H9 (cell line): ENCODE data around the gene SRC. TPM values are rescaled to one million over a fixed set of nuclear protein-coding genes. Genes with fewer than 3 reads are reported as not detected.

Experiments
- DNase-seq: peaks from one replicate; pipeline ENCODE4 v3.0.0-alpha.2; 2017
- H2AFZ ChIP-seq: one replicate; pipeline ENCODE4 v1.6.1; 2013; ENCODE audit warnings: mild to moderate bottlenecking, low read length, control low read depth, moderate library complexity
- H2AK5ac ChIP-seq: 2 replicates; pipeline ENCODE4 v1.6.1; 2013; ENCODE audit warnings: low read length, control low read depth, mixed read lengths; ENCODE audit not compliant: insufficient read length
- H2BK120ac ChIP-seq: one replicate; pipeline ENCODE4 v1.6.1; 2013; ENCODE audit warnings: low read depth, mild to moderate bottlenecking, low read length, control low read depth, inconsistent platforms; ENCODE audit not compliant: poor library complexity, severe bottlenecking
- H2BK12ac ChIP-seq: 2 replicates; pipeline ENCODE4 v1.6.1; 2013; ENCODE audit warnings: low read length, control low read depth, mixed read lengths, low read depth; ENCODE audit not compliant: insufficient read length
- H2BK15ac ChIP-seq: 2 replicates; pipeline ENCODE4 v1.6.1; 2013; ENCODE audit warnings: low read depth, low read length, control low read depth
- H2BK20ac ChIP-seq: one replicate; pipeline ENCODE4 v1.6.1; 2013; ENCODE audit warnings: low read depth, mild to moderate bottlenecking, low read length, control low read depth, inconsistent platforms; ENCODE audit not compliant: poor library complexity, severe bottlenecking
- H2BK5ac ChIP-seq: 2 replicates; pipeline ENCODE4 v1.6.1; 2013; ENCODE audit warnings: low read length, control low read depth, mixed read lengths; ENCODE audit not compliant: insufficient read length
- H3K14ac ChIP-seq: 2 replicates; pipeline ENCODE4 v1.6.1; 2013; ENCODE audit warnings: low read length, control low read depth; ENCODE audit not compliant: insufficient read depth
- H3K18ac ChIP-seq: 2 replicates; pipeline ENCODE4 v1.6.1; 2013; ENCODE audit warnings: low read depth, mild to moderate bottlenecking, mixed read lengths, low read length, control low read depth; ENCODE audit not compliant: insufficient read length
- H3K23ac ChIP-seq: 2 replicates; pipeline ENCODE4 v1.6.1; 2013; ENCODE audit warnings: low read length, control low read depth, mixed read lengths, low read depth; ENCODE audit not compliant: insufficient read length
- H3K23me2 ChIP-seq: 2 replicates; pipeline ENCODE4 v1.6.1; 2013; ENCODE audit warnings: low read depth, mild to moderate bottlenecking, mixed read lengths, low read length, control low read depth; ENCODE audit not compliant: insufficient read length, poor library complexity, severe bottlenecking
- H3K27ac ChIP-seq: 2 replicates; pipeline ENCODE4 v1.5.1; 2013; ENCODE audit warnings: low read length, control low read depth, mixed read lengths, low read depth; ENCODE audit not compliant: insufficient read length
- H3K27me3 ChIP-seq: 2 replicates; pipeline ENCODE4 v1.6.1; 2013; ENCODE audit warnings: low read length, control low read depth, inconsistent platforms; ENCODE audit not compliant: insufficient read depth
- H3K4ac ChIP-seq: 2 replicates; pipeline ENCODE4 v1.6.1; 2013; ENCODE audit warnings: low read depth, mild to moderate bottlenecking, control low read depth, inconsistent platforms, low read length, moderate library complexity
- H3K4me1 ChIP-seq: 2 replicates; pipeline ENCODE4 v1.6.1; 2013; ENCODE audit warnings: low read length, control low read depth, inconsistent platforms; ENCODE audit not compliant: insufficient read depth
- H3K4me2 ChIP-seq: 2 replicates; pipeline ENCODE4 v1.6.1; 2013; ENCODE audit warnings: low read length, control low read depth, mixed read lengths; ENCODE audit not compliant: insufficient read length, insufficient read depth
- H3K56ac ChIP-seq: 2 replicates; pipeline ENCODE4 v1.6.1; 2013; ENCODE audit warnings: low read depth, mild to moderate bottlenecking, mixed read lengths, low read length, control low read depth; ENCODE audit not compliant: insufficient read length
- H3K79me1 ChIP-seq: 2 replicates; pipeline ENCODE4 v1.6.1; 2013; ENCODE audit warnings: low read depth, mild to moderate bottlenecking, moderate library complexity, low read length, control low read depth, inconsistent platforms; ENCODE audit not compliant: insufficient read depth, poor library complexity, severe bottlenecking
- H3K79me2 ChIP-seq: 2 replicates; pipeline ENCODE4 v1.6.1; 2013; ENCODE audit warnings: low read length, control low read depth, inconsistent platforms; ENCODE audit not compliant: insufficient read depth
- H3K9ac ChIP-seq: 2 replicates; pipeline ENCODE4 v1.6.1; 2013; ENCODE audit warnings: low read length, control low read depth, mixed read lengths; ENCODE audit not compliant: insufficient read length; ENCODE audit errors: extremely low read depth
- H3K9me3 ChIP-seq: one replicate; pipeline ENCODE4 v1.6.1; 2013; ENCODE audit warnings: low read depth, low read length, inconsistent platforms; ENCODE audit not compliant: control insufficient read depth
- H3T11ph ChIP-seq: one replicate; pipeline ENCODE4 v1.6.1; 2013; ENCODE audit warnings: mild to moderate bottlenecking, low read length, control low read depth, inconsistent platforms
- H4K20me1 ChIP-seq: one replicate; pipeline ENCODE4 v1.6.1; 2013; ENCODE audit not compliant: control insufficient read depth, insufficient read length, insufficient read depth
- H4K5ac ChIP-seq: 2 replicates; pipeline ENCODE4 v1.6.1; 2013; ENCODE audit warnings: low read depth, mild to moderate bottlenecking, mixed read lengths, low read length, control low read depth; ENCODE audit not compliant: insufficient read length
- H4K8ac ChIP-seq: replicated peaks from 2 replicates; pipeline ENCODE4 v1.6.1; 2013; ENCODE audit warnings: low read length, control low read depth, mixed read lengths, low read depth; ENCODE audit not compliant: insufficient read length
- H4K91ac ChIP-seq: 2 replicates; pipeline ENCODE4 v1.6.1; 2013; ENCODE audit warnings: low read depth, mild to moderate bottlenecking, moderate library complexity, mixed read lengths, low read length, control low read depth; ENCODE audit not compliant: insufficient read length
- H3K27ac Mint-ChIP-seq, 3 experiments: 2 replicates in 2 of 3; 3 replicates in 1 of 3; pipeline ENCODE4 v1.8.0; 2020 to 2021; ENCODE audit warnings: mixed read lengths in 3 of 3, mild to moderate bottlenecking in 1 of 3, moderate library complexity in 1 of 3
- H3K27me3 Mint-ChIP-seq: 2 replicates; pipeline ENCODE4 v1.8.0; 2021; ENCODE audit warnings: low read depth, mild to moderate bottlenecking, moderate library complexity, mixed read lengths
- H3K36me3 Mint-ChIP-seq, 3 experiments: 2 replicates in 2 of 3; 3 replicates in 1 of 3; pipeline ENCODE4 v1.8.0; 2020 to 2021; ENCODE audit warnings: low read depth in 3 of 3, mixed read lengths in 3 of 3; ENCODE audit not compliant: insufficient read depth in 1 of 3
- H3K4me1 Mint-ChIP-seq, 2 experiments: 2 replicates each; pipeline ENCODE4 v1.8.0; 2020; ENCODE audit warnings: mixed read lengths in 2 of 2
- H3K4me3 Mint-ChIP-seq, 2 experiments: 2 replicates in 1 of 2; 3 replicates in 1 of 2; pipeline ENCODE4 v1.8.0; 2020 to 2021; ENCODE audit warnings: mild to moderate bottlenecking in 2 of 2, mixed read lengths in 2 of 2, moderate library complexity in 1 of 2
- H3K9me3 Mint-ChIP-seq, 2 experiments: 2 replicates in 1 of 2; 3 replicates in 1 of 2; pipeline ENCODE4 v1.8.0; 2020; ENCODE audit warnings: mild to moderate bottlenecking in 2 of 2, mixed read lengths in 2 of 2, moderate library complexity in 1 of 2
- CTCF ChIP-seq: fragments of 200-600 bp; sonication (generic); conservative IDR thresholded peaks from 3 replicates; pipeline ENCODE4 v1.8.0; 2021; ENCODE audit warnings: antibody characterized with exemption, mild to moderate bottlenecking
- WGBS: extraction: QIAGEN DNeasy Blood & Tissue Kit; methylation state at CpG from one replicate; pipeline ENCODE4 v1.1.7; 2013; ENCODE audit warnings: missing lambda C conversion rate, low lambda C conversion rate, mixed read lengths; ENCODE audit not compliant: insufficient read length; ENCODE audit errors: extremely low coverage; 5-methylcytosine and 5-hydroxymethylcytosine counted together
- total RNA-seq: library from RNA; stranded (reverse); gene quantifications from 2 replicates; pipeline ENCODE4 v1.2.1, GENCODE V29; 2021

The SRC gene
- total RNA-seq, 1 experiment from 2014 or later: 44.5 TPM

GRCh38 chr20:37407019-37407566 is 61.2 kb downstream of the SRC start:
- no peak overlapping the region for H3K56ac ChIP-seq
- peaks cover 2% of the 10 kb centered on the region for H3K23me2 ChIP-seq
- no peak overlapping the region for H2BK5ac ChIP-seq
- Mint-ChIP-seq H3K9me3 (no peaks in the 10 kb centered on the region), H3K27me3 (peaks cover 21% of the 10 kb centered on the region), H3K4me1 (peaks cover 31 to 43% of the 10 kb centered on the region in 2 experiments), H3K36me3 (peaks cover 4 to 20% (median 19%) of the 10 kb centered on the region in 3 experiments), H3K27ac (peak overlapping the region; percentile 6 to 73 (median 19); a peak in 4 of 7 replicates), H3K4me3 (peak overlapping the region; percentile 11 to 19; a peak in 2 of 5 replicates)
- H3K4ac ChIP-seq: no peak overlapping the region
- no peak for DNase-seq
- no peaks in the 10 kb centered on the region for H3K79me1 ChIP-seq
- H4K5ac ChIP-seq: no peak overlapping the region
- no peak overlapping the region for H3K27ac ChIP-seq
- H3K27me3 ChIP-seq: no peaks in the 10 kb centered on the region; the same call in 1 of the 2 replicates
- H2BK15ac ChIP-seq: no peak overlapping the region
- H4K8ac ChIP-seq: no peak overlapping the region
- WGBS: no CpG with 5 or more reads among the region's 7 CpGs
- no peak overlapping the region for H2AK5ac ChIP-seq
- H3K4me2 ChIP-seq: peak overlapping the region; percentile 1
- no peak overlapping the region for H2BK20ac ChIP-seq
- no peak overlapping the region for H2BK120ac ChIP-seq
- H3K23ac ChIP-seq: no peak overlapping the region
- no peak overlapping the region for H3K14ac ChIP-seq
- H3K79me2 ChIP-seq: no peaks in the 10 kb centered on the region
- H3K18ac ChIP-seq: no peak overlapping the region
- no peak overlapping the region for H4K91ac ChIP-seq
- H3K9me3 ChIP-seq: no peaks in the 10 kb centered on the region
- no peak overlapping the region for H2AFZ ChIP-seq
- no peak for TF ChIP-seq CTCF
- no peak overlapping the region for H2BK12ac ChIP-seq
- H4K20me1 ChIP-seq: no peaks in the 10 kb centered on the region
- H3K4me1 ChIP-seq: peaks cover 10% of the 10 kb centered on the region; the same call in 1 of the 2 replicates
- no peak overlapping the region for H3T11ph ChIP-seq
- no peak overlapping the region for H3K9ac ChIP-seq
